ENCODE results near the gene SMIM24.
"Not testable (repeated sequence)": the region's sequence is repeated elsewhere in the genome, so short reads cannot be mapped to it uniquely, and the experiment has no call there.

SMIM24 gene

DNA sequence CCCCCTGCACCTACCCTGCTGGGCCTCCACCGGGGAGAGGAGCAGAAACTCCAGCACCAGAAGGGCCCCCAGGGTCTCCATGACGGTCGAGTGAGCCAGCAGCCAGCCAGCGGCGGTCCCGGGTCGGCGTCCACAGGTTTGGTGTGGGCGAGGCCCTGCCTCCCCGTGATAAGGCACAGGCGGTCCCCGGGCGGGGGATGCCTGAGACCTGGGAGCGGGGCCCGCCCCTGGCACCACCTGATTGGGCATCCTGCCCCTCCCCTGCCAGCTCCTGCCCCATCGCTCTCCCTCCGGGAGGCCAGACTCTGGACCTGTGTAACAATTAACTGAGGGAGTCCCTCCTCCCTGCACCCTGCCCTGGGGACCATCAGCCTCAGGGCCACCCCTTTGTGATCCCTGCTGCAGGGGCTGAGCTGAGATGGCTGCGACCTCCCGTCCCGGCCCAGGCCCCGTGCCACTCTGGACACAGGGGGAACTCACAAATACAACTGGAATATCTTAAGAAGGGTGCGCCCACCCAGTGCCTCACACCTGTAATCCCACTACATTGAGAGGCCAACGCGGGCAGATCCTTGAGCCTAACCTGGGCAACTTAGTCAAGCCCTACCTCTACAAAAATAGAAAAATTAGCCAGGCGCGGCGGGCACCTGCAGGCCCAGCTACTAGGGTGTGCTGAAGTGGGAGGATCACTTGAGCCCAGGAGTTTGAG is at the start of gene SMIM24:
Gene SMIM24, minus strand, starts transcription at position 143 of the 709 bp plus-strand sequence. Its CDS starts 62 bp downstream, at position 81.
- DNase-seq, result no peak

DNA sequence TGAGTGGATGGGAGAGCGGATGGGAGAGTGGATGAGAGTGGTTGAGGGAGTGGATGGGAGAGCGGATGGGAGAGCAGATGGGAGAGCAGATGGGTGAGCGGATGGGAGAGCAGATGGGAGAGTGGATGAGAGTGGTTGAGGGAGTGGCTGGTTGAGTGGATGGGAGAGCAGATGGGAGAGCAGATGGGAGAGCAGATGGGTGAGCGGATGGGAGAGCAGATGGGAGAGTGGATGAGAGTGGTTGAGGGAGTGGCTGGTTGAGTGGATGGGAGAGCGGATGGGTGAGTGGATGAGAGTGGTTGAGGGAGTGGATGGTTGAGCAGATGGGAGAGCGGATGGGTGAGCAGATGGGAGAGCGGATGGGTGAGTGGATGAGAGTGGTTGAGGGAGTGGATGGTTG is 49.0 kb upstream of the SMIM24 start:
- DNase-seq, result not testable (repeated sequence)

DNA sequence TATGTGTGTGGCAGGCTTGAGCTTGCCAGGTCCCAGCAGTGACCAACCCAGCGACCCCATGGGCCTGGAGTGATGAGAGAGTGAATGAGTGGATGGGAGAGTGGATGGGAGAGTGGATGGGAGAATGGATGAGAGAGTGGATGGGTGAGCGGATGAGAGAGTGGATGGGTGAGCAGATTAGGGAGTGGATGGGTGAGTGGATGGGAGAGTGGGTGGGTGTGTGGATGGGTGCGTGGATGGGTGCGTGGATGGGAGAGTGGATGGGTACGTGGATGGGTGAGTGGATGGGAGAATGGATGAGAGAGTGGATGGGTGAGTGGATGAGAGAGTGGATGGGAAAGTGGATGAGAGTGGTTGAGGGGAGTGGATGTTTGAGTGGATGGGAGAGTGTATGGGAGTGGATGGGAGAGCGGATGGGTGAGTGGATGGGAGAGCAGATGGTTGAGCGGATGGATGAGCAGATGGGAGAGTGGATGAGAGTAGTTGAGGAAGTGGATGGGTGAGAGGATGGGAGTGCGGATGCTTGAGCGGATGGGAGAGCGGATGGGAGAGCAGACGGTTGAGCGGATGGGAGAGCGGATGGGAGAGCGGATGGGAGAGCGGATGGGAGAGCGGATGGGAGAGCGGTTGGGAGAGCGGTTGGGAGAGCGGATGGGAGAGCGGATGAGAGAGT is 48.4 kb upstream of the SMIM24 start:
- DNase-seq, result no peak

DNA sequence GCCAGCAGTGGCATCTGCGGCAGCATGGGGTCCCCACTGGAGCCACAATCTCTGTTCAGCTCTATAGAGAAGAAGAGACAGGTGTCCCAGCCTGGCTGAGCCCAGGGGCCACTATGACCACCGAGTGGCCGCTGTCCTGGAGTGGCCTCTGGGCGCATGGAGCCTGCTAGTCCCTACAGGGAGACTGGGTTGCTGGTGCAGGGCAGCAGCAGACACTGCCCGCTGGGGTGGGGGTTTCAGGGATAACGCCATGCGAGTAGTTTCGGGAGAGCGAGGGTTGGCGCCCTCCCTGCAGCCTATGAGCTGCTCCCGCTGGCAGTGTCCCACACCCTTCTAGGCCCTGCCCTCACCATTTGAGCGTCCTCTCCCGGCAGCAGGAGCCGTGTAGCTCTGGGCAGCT is 47.8 kb upstream of the SMIM24 start:
- DNase-seq, result no peak

DNA sequence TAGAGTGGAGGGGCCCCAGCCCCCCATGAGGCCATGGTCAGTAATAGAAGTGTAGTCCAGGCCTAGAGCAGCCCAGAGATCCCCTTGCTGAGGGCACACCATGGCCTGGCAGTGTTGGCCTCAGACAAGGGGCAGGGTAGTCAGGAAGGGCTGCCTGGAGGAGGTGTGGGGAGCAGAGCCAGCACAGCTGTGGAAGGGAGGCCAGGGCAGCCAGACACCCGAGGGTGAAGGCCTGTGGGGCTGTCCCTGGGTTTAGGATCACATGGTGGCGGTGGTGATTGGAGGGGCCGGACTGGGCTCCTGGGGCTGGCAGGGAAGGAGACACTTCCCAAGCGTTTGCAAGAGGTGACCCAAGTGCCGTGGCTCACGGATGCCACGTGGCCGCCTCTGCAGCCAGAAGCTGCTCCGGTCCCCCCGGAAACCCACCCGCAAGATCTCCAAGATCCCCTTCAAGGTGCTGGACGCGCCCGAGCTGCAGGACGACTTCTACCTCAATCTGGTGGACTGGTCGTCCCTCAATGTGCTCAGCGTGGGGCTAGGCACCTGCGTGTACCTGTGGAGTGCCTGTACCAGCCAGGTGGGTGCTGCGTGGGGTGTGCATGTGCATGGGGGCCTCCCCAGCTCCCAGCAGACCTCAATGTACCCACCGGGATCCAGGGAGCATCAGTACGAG is 47.0 kb upstream of the SMIM24 start:
- DNase-seq, result no peak

DNA sequence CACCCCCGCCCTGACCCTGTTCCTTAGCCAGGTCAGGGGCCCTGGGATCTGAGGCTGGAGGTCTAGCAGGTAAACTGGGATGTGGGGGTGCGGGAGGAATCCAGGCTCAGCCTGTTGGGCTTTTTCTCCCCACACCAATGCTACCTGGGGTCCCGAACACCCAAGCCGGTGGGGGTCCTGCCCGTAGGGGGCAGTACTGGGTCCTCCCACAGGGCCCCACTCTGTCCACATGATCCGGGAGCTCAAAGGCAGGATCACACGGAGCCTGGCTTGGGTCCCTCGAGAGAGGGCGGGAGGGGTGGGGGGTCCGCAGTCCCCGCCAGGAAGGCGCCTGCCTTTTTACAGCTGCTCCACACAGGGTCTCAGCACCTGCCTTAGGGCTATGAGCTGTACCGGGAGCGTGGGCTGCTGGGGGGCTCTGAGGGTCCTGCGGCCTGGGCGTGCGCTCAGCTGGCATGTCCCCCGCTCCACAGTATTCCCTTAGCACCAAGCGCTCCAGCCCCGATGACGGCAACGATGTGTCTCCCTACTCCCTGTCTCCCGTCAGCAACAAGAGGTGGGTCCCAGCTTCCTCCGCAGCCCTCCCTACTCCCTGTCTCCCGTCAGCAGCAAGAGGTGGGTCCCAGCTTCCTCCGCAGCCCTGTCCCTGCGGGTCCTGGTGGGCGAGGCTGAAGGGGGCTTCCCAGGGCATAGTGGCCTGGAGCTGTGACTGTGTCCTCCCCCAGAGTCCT is 46.3 kb upstream of the SMIM24 start:
- DNase-seq, result no peak

DNA sequence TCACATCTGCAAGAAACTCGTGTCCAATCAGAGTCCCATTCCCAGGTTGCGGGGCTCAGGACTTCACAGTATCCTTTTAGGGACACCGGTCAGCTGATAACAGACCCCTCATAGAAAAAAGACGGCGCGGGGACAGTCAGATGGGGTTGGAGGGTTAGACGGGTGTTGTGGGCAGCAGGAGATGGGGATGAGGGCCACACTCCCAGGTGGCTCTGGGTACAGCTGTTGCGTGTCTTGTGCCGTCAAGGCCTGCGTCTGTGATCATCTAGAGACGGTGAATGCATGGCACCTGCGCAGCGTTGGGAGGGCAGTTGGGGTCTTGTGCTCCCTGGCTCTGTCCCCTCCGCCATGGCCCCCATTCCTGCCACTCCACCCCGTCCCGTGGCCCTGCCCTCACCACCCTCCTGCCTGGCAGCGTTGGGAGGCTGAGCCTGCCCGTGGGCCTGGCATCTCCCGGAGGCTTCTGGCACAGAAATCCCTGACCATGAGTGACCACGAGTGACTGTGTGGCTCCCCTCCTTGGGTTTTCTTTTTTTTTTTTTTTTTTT is 44.7 kb upstream of the SMIM24 start:
- no peak for DNase-seq

DNA sequence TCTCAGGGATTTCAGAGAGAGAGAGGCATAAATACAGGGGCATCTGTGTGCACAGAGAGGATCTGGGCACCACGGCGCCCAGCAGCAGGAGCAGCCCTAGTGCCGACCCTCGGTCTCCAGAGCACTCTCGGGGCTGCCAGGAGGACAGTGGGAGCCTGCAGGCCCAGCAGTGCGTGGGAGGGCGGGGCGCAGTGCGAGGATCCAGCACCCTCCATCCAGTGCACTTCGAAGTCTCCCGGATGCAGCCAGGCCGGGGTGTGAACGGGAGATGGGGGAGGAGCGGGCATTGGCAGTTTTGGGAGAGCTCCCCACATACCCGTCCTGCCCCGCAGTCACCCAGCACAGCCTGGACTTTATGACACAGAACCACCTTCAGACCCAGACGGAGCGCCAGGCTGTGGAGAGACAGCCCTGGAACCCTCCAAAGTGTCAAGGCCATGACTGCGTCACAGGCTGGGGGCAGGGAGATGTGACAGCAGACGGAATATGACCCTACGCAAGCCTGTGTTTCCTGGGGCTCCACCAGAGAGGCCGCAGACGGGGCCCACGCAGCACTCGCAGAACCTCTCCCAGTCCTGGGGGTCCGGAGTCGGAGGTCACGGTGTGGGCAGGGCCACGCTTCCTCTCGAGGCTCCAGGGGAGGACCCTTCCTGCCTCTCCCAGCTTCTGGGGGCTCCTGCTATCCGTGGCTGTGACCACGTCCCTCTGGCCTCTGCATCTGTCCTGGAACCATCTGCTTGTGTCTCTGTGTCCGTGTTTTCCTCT is 43.9 kb upstream of the SMIM24 start:
- DNase-seq, result no peak

DNA sequence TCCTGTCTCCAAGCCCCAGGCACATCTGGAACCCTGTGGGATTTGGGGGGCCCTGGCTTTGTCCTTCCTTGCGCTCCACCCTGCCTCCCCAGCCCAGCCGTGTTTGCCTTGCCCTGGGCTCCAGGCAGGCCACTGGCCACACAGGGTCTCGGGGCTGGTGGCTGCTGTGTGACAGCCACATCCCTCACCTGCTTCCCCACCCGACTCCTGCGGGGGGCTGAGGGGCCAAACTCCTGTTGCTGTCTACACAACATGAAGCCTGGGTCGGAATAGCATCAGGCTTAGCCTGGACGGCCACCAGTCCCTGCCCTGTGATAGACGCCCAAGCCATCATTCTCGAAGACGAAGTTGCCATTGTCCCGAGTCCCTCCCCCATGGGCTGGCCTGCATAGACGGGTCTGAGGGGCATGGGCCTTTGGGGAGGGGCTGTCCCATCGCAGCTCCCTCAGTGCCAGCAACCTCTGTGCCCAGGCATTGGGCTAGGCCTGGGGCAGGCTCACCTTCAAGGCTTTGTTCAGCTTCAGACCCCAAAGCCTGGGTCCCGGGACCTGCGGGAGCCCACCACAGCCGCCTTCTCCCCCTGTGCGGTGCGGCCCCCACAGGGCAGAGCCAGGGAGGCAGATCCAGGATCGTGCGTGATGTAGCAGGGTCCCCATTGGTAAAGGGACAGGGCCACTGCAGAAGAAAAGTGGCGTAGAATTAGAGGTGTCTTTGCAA is 43.2 kb upstream of the SMIM24 start:
- DNase-seq, result no peak

DNA sequence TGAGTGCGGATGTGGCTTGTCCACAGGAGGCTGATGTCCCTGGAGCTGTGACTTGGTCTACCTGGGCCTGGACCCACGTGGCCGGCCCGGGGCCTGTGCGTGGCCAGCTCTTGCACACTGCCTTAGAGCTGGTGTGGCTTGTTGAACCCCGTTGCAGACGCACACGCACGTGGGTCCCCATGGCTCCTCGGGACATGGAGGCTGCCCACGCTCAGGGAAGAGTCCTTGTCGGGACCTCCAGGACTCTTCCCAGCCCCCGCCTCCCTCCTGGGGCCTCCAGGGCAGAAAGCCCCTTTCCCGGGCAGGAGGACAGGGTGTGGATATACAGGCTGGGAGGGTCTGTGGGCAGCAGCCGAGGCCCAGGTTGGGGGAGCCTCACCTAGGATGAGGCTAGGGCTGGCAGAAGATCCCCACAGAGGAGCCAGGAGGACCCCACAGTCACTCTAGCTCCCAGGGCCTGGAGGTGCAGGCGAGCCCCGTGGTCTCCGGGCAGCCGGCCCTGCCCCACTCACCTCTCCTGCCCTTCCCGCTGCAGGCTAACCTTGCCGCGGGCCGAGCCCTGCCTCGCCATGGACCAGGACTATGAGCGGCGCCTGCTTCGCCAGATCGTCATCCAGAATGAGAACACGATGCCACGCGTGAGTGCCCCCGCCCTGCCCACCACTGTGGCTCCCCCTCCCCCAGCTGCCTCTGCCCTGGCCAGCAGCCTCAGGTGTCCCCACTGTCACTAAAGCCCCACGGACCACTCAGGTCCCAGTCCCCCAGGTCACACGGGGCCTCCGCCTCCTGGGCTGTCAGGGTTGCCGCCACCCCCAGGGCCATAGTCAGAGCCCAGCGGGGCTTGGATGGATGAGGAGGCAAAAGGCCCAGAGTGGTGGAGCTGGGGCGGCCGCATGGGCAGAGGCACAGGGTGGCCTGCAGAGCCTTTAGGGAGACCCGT is 42.4 kb upstream of the SMIM24 start:
- DNase-seq, result no peak

DNA sequence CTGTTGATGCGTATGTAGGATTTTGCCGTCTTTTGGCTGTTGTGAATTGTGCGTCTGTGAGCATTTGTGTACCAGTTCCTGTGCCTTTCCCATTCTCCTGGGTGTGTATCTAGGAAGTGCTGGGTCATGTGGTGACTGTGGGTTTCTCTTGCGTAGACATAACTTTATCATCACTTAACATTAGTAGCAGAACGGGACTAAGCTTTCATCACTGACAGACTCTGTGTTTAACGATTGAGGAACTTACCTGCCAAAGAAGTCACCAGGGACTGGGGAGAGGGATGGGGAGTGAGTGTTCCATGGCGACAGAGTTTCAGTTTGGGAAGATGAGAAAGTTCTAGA is 40.8 kb upstream of the SMIM24 start:
- DNase-seq, result no peak

DNA sequence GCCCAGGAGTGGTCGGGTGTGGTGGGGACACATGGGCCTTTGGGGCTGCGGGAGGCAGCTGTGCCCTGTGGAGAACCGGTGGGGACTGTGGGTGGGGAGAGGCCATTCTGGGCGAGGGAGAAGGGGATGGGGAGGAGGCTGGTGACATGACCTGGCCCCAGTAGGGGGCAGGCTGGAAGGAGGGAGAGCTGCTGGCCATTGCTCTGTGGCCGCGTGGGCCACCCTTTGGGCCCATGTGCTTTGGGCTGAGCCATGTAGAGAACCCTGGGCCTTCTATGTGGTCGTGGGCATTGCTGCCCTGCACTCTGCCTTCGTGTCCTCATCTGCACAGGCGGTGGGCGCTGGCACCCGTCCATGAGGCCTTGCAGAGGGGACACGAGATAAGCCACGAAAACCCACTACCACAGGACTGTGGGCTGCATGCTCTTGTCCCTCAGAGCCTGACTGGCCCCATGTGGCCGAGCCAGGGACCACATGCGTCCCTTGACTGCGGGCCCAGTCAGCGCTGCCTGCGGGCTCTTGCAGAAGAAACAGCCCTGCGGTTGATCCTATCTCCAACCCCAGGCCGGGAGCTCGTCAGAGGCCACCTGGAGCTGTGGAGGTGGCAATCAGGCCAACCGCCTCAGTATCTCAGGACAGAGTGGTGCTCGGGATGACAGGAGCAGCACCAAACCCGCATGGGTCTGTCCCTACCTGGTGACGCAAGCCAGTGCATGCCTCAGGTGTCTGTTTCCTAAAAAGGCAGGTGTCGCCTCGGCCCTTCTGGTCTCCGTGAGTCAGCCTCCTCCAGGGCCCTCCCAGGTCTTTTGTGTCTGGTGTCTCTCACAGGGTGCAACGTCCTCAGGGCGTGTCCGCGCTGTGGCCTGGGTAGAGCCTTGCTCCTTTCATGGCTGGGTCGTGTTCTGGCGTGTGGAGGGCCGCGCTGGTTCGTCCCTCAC is 40.1 kb upstream of the SMIM24 start:
- no peak for DNase-seq

DNA sequence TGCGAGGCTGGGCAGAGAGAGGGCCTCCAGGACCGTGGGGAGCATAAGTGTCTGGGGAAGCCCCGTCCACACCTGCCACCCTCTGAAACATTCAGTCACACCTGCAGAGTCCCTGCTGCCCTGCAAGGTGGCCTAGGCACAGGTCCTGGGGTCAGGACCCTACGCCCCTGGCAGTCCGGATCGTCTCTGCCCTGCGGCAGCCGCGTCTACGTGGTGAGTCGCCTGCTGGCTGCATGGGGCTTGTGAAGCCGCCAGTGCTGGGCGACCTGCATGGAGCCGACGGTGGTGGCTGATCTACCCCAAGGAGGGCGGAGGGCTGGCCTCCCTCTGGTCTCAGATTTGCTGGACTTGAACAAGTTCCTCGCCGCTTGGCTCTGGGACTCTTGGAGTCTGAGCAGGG is 38.8 kb upstream of the SMIM24 start:
- DNase-seq, result no peak

DNA sequence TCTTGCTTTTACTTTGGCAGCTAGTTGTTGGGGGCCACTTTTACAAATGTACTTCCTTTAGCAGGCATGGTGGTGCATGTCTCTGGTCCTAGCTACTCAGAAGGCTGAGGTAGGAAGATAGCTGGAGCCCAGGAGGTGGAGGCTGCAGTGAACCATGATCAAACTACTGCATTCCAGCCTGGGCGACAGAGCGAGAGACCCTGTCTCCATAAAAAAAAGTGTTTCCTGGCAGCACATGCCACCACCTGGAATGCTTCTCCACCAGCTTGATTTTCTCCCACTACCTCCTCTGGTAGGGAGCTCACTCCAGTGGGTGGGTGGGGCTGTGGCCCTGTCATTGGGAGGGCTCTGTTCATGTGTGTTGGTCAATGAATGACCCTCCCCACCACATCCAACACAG is 38.3 kb upstream of the SMIM24 start:
- no peak for DNase-seq

DNA sequence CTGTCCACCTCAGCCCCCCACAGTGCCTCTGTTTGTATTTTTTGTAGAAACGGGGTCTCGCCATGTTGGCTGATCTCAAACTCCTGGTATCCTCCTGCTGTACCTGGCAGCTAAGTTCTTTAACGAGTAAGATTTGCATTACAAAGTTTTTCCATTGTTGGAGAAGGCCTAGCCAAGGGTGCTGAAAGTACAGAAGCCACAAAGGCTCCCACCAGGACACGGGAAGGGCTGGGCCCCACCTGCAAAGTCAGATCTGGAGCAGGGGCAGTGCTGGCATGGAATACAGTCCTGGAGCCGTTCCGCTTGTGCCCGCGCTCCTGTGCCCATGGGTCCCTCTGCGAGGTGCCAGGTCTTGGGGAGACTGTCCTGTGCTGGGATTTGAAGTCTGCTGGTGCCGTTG is 37.9 kb upstream of the SMIM24 start:
- no peak for DNase-seq

DNA sequence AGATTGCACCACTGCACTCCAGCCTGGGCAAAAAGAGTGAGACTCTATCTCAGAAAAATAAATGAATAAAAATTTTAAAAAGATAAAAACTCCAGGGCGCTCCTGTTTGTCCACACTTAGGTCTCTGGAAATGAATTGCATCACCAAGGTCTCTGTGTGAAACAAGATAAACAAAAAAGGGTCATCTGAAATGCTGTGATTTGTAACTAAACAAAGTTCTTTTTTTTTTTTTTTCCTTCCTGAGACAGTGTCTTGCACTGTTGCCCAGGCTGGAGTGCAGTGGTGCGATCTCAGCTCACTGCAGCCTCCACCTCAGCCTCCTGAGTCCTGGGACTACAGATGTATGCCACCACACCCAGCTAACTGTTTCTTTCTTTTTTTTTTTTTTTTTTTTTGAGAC is 37.3 kb upstream of the SMIM24 start:
- DNase-seq, result no peak

DNA sequence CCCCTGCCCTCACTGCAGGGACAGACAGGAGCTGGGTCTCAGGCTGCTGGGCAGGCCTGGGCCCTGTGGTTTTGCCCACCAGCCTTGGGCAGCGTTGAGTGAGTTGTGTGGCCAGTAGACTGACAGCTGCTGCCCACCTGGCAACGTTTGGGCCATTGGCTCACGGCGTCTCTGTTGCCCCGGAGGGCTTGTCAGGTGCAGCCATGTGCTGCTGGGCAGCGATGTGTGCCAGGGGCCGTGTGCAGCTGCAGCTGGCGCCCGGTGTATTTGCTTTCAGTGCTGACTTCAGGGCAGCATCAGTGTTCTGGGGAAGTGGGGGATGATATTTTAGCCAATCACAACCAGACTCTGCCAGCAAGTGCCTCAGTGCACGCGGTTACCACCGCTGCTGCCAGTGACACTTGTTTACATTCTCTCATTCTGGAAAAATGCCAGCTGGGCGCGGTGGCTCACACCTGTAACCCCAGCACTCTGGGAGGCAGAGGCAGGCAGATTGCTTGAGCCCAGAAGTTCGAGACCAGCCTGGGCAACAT is 36.4 kb upstream of the SMIM24 start:
- DNase-seq, result peak; percentile 45

DNA sequence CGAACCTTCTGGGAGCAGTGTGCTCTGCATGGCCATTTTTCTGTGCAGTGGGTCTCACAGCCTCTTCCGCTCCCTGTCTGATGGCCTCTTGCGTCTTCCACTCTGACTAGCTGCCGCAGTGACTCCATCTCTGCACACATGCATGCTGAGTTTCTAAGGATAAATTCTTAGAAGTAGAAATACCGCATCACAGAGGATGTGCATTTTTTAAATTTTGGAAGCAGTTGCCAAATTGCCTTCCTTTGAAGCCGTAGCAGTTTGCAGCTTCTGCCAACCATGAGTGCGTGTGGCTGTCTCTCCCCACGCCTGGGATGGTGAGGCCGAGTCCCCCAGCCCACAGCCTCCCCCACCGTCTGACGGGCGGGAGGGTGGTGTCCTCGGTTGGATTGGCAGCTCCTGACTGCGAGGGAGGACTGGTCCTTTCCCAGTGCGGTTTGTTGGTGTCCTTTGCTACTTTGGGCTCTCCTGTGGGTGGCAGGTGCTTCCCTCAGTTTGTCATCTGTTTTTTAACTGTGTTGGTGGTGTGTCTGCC is 35.6 kb upstream of the SMIM24 start:
- no peak for DNase-seq

DNA sequence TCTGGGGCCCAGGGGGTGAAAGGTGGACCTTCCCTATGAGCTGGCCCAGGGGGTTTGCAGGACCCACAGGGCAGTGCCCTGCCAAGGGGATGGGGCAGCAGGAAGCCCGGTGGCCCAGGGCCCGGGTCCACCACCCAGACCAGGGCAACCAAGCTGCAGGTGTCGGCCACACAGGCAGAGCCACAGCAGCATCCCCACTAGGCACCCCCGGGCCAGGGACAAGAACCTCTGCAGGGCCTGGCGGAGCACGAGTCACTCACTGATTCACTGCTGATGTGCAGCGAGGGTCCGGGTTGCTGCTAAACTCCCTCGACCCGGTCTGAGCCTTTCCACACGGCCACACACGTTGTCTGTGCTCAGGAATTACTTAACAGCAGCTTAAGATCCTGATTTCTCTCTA is 34.6 kb upstream of the SMIM24 start:
- no peak for DNase-seq

Data from stimulated activated CD8-positive, alpha-beta memory T cell treated with anti-CD3 and anti-CD28 coated beads, Interleukin-4, amount 100 ng/mL, for 48 hours (primary cell).